NCI-H187 treated with DMSO at 0.1 percent for 48 hours (cell line): Measurements from ENCODE around the gene XPO6.

Experiments
- DNase-seq: peaks from one replicate; lab custom pipeline; 2025; lab: John Stamatoyannopoulos, UW

The XPO6 gene

GRCh38 chr16:28208131-28208530, 3.6 kb downstream of the XPO6 start:
- no peak for DNase-seq

DNA sequence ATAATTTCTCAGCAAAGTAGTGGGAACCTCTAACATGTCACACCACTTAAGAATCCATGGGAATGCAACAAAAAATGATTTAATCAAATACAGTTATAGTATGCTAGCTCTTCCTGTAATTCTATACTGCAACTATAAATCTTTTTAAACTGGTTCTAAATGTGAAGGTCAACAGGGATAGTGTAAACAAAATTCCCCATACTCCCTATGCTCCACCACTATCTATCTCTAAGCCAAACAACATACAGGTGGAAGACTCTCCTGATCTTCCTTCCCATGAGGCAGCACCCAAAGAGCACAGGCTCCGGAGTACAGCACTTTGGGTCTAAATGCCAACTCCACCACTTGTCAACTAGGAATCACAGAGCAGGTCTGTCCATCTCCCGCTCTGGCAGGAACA, 4.4 kb downstream of the XPO6 start:
- DNase-seq, result no peak

DNA sequence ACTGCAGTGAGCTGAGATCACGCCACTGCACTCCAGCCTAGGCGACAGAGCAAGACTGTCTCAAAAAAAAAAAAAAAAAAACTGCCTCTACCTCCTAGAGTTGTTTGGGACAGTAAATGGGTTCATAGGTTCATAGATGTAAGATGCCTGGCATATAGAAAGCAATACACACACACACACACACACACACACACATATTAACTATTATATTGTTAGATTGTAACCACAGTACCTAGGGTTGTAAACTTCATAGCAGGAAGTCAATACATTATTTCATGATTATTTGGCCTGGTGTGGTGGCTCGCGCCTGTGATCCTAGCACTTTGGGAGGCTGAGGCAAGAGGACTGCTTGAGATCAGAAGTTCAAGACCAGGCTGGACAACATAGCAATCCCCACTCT, 5.8 kb downstream of the XPO6 start:
- DNase-seq, result no peak

GRCh38 chr16:28205117-28205899, 6.5 kb downstream of the XPO6 start:
- DNase-seq, result no peak

DNA sequence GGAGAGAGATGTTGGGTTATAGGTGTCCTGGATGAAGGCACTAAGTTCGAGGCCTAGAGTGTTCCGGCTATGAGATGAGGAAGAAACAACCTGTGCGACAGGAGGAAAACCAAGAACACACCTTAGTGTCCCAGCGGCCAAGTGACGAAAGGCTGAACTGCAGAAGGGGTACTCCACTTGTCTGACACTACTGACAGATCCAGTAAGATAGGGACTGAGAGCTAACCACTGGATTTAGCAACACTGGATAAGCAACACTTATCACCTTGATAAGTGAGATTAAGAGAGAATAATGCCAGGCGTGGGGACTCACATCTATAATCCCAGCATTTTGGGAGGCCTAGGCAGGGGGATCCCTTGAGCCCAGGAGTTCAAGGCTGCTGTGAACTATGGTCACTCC, 7.1 kb downstream of the XPO6 start:
- no peak for DNase-seq

- DNase-seq, result no peak
Observed at GRCh38 chr16:28204204-28204603, 7.6 kb downstream of the XPO6 start.

DNA sequence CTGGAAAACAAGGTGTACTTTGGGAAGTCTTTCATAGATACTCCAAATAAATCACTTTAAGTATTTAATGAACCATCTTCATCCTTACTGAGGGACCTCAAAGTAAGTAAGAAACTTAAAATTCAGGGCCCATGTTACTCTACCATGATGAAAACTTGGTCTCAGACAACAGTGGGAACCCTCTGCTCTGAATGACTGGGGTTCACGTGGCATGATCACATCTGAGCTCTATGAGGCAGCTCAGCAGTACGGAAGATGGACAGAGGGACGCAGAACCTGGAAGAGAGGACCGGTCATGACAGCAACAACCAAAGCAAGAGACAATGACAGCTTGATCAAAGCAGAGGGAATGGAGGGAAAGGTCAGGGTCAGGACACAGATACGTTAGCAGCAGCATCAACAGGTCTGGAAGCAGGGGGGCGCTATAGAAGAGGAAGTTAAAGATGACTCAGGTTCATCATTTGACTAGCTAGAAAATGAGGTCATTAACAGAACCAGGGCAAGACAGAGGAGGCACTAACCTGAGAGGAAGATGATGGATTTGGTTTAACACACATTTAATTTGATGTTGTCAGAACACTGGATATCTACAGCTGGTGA, 9.5 kb downstream of the XPO6 start:
- DNase-seq, result no peak

GRCh38 chr16:28200661-28201060, 11.1 kb downstream of the XPO6 start:
- no peak for DNase-seq

DNA sequence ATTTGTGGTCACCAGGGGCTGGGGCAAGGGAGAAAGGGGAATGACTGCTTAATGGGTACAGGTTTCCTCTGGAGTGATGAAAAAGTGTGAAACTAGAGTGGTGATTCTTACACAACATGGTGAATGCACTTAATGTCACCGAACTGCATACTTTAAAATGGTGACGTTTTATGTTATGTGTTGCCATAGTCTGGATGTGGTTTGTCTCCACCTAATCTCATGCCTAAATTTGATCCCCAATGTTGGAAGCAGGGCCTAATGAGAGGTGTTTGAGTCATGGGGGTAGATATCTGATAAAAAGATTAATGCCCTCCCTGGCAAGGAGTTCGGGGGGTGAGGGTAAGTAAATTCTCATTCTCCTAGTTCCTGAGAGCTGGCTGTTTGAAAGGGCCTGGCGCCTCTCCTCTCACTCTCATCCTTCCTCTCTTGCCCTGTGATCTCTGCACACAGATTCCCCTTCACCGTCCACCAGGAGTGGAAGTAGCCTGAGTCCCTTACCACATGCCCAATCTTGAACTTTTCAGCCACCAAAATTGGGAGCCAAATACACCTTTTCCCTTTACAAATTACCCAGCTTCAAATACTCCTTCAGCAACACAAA, 15.3 kb downstream of the XPO6 start:
- no peak for DNase-seq

DNA sequence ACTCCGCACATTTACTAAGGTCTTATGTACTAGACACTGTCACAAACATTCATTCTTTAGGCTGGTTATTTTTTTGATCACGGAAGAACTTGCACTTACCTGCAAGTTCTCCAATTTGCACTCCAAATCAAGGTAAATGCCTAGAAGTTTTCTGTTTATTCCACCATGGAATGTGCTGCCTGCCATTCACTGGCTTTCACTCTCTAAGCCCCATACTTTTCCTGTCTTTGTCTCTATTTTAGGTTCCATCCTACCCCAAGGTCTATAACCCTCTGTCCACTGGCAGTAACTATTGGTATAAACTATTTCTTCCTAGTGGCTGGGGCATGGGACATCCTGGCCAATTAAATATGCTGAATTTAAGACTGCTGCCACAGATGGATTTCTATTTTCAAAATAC, 15.9 kb downstream of the XPO6 start:
- no peak for DNase-seq

DNA sequence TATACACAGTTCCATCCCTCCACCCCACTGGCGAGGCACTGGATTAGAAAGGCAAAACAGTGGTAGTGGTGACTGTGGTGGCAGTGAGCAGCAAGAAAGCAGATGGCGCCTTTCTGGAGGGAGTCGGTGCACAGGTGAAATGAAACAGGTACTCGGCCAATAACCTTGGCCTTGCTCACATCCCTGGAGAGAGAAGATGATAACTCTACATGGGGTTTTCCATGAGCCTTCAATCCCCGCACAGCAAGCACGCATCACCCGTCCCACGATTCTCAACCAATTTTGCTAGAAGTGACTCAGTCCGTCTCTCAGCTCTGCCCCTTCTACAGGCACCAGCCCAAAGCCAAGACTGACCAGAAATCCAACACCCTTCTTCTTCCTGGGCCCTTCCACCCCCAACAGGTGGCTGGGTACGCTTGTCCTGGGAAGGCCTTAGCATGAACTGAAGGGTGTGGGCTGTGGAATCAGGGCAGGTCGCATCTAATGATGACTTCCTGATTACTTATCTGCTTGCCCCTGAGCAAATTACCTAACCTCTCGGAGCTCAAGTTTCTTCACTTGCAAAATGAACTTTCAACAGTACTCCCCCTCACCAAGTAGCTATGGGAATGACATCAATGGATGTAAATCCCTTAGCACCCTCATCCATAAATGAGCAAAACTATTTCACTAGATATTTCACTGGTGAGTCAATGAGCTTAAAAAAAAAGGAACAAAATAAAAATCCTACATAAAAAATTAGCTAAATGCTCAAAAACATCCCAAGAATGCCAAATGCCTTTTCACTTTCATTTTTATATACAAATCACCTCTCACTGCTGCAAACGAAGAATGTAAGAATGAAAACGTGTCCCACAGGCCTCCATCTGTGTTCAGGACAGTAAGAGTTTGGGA, 18.0 kb downstream of the XPO6 start:
- DNase-seq, result no peak

- DNase-seq, result no peak
Observed at GRCh38 chr16:28192806-28193529, 18.8 kb downstream of the XPO6 start.

- DNase-seq, result no peak
Observed at GRCh38 chr16:28191364-28191960, 20.3 kb downstream of the XPO6 start.

- DNase-seq, result no peak
Observed at GRCh38 chr16:28189245-28189644, 22.5 kb downstream of the XPO6 start.

DNA sequence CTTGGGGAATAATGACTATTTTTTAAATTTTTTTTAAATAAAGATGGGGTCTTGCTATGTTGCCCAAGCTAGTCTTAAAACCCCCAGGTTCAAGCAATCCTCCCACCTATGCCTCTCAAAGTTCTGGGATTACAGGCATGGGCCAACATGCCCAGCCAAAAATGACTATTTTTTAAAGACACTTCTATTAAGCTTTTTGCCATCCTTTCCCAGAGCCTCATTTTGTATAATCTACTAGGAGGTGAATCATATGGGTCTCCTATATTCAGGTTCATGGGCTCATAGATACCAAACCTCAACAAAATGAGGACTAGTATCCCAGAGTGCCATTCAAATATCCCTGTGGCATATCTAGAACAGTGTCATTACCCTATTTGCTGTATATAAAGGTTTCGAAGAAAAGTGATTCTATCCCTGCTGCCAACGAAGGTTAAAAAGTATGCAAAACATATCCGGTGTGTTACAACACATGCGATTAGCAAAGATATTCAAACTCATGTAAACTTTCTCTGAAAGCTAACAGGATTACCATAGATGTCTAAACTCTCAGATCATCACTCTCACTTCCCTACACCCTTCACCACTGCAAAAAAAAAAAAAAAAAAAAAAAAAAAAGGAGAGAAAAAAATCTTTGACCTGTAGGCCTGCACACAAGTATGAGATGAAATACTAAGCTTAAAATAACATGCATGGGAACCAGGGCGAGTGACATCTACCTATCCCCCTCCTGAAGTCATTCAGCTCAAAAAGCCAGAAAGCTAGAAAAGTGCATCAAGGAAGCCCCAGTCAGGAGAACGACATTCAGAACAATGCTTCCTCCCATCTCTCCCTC, 23.5 kb downstream of the XPO6 start:
- no peak for DNase-seq

DNA sequence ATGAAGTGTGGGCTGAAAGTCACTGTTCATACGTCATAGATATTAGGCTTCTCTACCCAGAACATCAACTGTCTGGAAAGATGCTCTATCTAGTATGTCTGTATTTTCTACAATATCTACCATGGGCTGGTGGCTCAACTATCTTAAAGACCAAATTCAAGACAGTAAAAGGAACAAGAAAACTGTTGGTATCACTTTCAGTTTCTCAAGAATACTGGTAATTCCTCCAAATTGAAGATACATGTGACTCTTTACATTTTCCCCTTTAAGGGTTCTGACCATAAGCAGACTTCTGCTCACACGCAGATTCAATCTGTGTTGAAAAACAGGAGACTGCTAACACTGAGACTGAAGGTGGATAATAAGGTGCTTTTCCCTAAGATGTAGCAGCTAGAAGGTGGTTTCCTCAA, 24.2 kb downstream of the XPO6 start:
- DNase-seq, result no peak

- DNase-seq, result no peak
Observed at GRCh38 chr16:28186752-28187151, 25.0 kb downstream of the XPO6 start.

DNA sequence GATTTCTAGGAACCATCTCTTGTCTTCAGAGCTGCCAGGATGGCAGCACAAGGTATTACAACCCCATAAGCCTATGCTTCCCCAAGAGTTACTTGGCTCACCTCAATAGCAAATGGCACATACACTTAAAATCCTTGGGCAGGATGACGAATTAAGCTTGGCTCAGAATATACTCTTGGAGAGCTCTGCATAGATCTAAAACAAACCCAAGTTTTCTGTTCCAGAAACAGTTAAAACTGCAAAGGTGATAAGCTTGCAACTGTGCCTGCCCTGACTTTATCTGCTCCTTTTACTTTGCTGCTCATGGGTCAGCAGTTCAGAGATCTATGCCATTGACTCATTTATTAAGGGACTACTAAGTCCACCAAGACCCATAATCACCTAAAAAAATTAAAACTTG, 26.1 kb downstream of the XPO6 start:
- no peak for DNase-seq

DNA sequence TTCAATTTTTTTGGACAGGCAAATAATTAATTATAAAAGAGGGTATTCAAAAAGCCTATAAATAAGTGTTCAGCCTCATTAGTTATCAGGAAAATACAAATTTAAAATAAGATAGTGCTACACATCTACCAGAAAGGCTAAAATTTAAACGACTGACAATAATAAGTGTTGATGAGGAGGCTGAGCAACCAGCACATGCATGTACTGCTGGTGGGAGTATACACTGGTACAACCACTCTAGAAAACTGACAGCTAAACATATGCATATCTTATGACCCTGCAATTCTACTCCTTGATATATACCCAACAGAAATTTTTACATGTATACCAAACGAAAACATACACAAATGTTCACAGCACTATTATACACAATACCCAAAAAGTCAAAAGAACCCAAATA, 27.1 kb downstream of the XPO6 start:
- DNase-seq, result no peak

- DNase-seq, result no peak
Observed at GRCh38 chr16:28183930-28184329, 27.8 kb downstream of the XPO6 start.

- DNase-seq, result no peak
Observed at GRCh38 chr16:28183484-28183883, 28.3 kb downstream of the XPO6 start.
